Ascending aorta (tissue), 2 donors: ENCODE data around the gene KRT75. TPM values are rescaled to one million over a fixed set of nuclear protein-coding genes. Genes with fewer than 3 reads are reported as not detected.
"Not testable (repeated sequence)": the region's sequence is repeated elsewhere in the genome, so short reads cannot be mapped to it uniquely, and the experiment has no call there.

Experiments
- DNase-seq, 2 donors: peaks; one replicate each; pipeline ENCODE4 v3.0.0-alpha.2; 2019; ENCODE audit warnings: low spot score in 2 of 2
- H3K27ac ChIP-seq, 2 donors: fragments of 200-600 bp; sonication (generic); one replicate each; pipeline ENCODE4 v1.5.1; 2016 to 2017; ENCODE audit warnings: mild to moderate bottlenecking in 1 of 2
- H3K27me3 ChIP-seq: fragments of 200-600 bp; sonication (generic); one replicate; pipeline ENCODE4 v1.5.1; 2017
- H3K36me3 ChIP-seq, 2 donors: fragments of 200-600 bp; sonication (generic); one replicate each; pipeline ENCODE4 v1.5.1; 2016
- H3K4me1 ChIP-seq, 2 donors: fragments of 200-600 bp; sonication (generic); one replicate each; pipeline ENCODE4 v1.5.1; 2016 to 2017; ENCODE audit warnings: mild to moderate bottlenecking in 1 of 2
- H3K4me3 ChIP-seq, 2 donors: fragments of 200-600 bp; sonication (generic); one replicate each; pipeline ENCODE4 v1.5.1; 2016 to 2017; ENCODE audit warnings: mild to moderate bottlenecking in 1 of 2
- H3K9me3 ChIP-seq, 2 donors: fragments of 200-600 bp; sonication (generic); one replicate each; pipeline ENCODE4 v1.5.1; 2016
- CTCF ChIP-seq, 3 experiments: fragments of 200-600 bp in 2 of 3; fragments of 450-650 bp in 1 of 3; sonication (generic) in 2 of 3; IDR thresholded peaks; one replicate each; pipeline ENCODE4 v1.5.1; 2016 to 2019; ENCODE audit warnings: antibody characterized with exemption in 3 of 3, mild to moderate bottlenecking in 1 of 3, moderate library complexity in 1 of 3
- intact Hi-C: fragments of 100-400 bp; cut with DNase I; formaldehyde crosslinking; loops from one replicate; pipeline ENCODE4 v1.15.1; 2023
- total RNA-seq: library from RNA; depleted of rRNA; stranded (reverse); fragments of >200 nt; gene quantifications from one replicate; pipeline ENCODE4 v1.1.0, GENCODE V29; 2016

The KRT75 gene
- total RNA-seq, 1 donor from 2014 or later: not detected

DNA sequence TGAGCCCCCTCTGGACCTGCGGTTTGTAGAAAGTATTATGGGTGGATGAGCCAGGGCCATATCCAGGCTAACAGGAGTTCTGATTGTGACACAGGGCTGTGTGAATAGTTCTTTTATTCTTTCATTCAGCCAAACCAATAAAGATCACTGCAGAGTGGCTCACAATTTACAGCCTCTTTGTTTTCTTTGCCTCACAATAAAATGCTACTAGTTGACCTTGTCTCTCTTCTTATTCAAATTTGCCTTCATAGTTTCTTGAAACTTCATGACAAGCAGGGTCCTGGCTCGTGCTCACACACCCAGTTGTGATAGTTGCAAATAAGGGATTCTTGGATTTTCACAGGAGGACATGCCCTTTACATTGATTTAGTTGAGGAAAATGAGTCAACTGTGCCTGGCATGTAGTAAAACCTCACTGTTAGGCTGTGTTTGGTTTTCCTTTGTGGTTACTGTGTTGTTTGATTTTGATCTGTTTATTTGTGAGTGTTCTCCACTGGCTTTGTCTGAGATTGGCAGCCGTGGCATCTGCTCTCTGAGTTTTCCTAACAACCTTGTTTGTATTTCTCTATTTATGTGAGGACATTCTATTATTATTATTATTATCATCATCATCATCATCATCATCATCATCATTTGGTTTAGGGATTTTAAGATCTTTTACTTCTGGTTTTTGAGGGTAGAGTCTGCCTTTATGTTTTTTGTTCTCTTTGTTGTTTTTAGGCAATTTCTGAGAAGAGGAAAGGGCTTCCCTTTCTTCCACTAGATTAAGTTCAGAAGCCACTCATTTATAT is 20.4 kb upstream of the KRT75 start:
- no peaks in the 10 kb centered on the region for H3K9me3 ChIP-seq
- H3K27ac ChIP-seq: no peak overlapping the region
- no peaks in the 10 kb centered on the region for H3K27me3 ChIP-seq
- intact Hi-C loops: no loop called here
- H3K4me1 ChIP-seq: no peaks in the 10 kb centered on the region
- H3K36me3 ChIP-seq: no peaks in the 10 kb centered on the region
- no peak for DNase-seq
- H3K4me3 ChIP-seq: no peak overlapping the region
- no peak for TF ChIP-seq CTCF (IDR thresholded peaks at IDR 0.05)

DNA sequence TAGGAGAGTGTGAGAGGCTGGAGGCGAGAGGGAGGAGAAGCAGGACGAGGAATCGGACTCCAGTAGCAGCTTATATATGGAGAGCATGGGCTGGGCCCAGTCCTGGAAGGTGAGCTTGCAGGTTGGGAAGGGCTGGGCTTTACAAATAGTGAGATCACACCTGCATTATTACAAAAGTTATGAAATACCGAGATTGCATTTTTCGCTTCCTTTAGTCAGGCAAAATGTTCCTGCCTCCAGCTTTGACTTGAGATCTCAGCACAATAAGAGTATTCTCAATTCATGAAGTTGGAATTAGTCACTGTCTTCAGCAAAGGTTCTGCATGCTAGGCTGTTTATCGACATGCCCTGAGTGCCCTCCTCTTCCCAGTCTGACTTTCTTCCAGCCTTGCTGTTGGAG is 17.9 kb upstream of the KRT75 start, which contains the start of gene KRT6B:
TSS of gene KRT6B (minus strand) at position 46 of the 400 bp plus-strand sequence. CDS start 68 bp downstream, outside the sequence.
- intact Hi-C loops: no loop called here
- no peaks in the 10 kb centered on the region for H3K4me1 ChIP-seq
- H3K36me3 ChIP-seq: no peaks in the 10 kb centered on the region
- no peak within 1 kb of the TSS for H3K4me3 ChIP-seq
- H3K9me3 ChIP-seq: no peaks in the 10 kb centered on the region
- no peak for TF ChIP-seq CTCF (IDR thresholded peaks at IDR 0.05)
- no peak for DNase-seq
- no peak within 1 kb of the TSS for H3K27ac ChIP-seq
- no peaks in the 10 kb centered on the region for H3K27me3 ChIP-seq

GRCh38 chr12:52448228-52448627 is 14.1 kb upstream of the KRT75 start:
- Histone ChIP-seq H3K27ac (no peak overlapping the region), H3K4me1 (no peaks in the 10 kb centered on the region), H3K27me3 (no peaks in the 10 kb centered on the region), H3K9me3 (no peaks in the 10 kb centered on the region), H3K36me3 (no peaks in the 10 kb centered on the region), H3K4me3 (no peak overlapping the region)
- no peak for DNase-seq
- intact Hi-C loops: no loop called here
- no peak for TF ChIP-seq CTCF (IDR thresholded peaks at IDR 0.05)

DNA sequence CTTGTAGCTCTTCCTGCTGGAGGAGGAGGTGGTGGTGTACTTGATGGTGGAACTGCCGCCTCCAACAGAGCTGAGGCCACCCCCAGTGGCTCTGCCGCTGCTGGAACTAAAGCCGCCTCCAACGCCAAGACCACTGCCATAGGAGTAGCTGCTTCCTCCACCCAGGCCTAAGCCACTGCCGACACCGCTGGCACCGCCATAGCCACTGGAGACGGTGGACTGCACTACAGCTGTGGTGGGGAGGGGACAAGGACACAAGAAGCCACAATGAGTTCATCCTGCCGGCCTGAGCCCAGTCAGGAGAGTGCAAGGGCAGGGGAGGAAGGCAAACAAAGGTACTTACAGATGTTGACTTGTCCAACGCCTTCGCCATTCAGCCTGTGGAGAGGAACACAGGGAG is 13.0 kb upstream of the KRT75 start:
- H3K27me3 ChIP-seq, H3K27ac ChIP-seq, H3K4me1 ChIP-seq, H3K9me3 ChIP-seq, intact Hi-C loops, DNase-seq, H3K36me3 ChIP-seq, H3K4me3 ChIP-seq: not testable (repeated sequence)

- no peak overlapping the region for H3K4me3 ChIP-seq
- no peaks in the 10 kb centered on the region for H3K27me3 ChIP-seq
- H3K36me3 ChIP-seq: no peaks in the 10 kb centered on the region
- no peak for DNase-seq
- intact Hi-C loops: no loop called here
- H3K9me3 ChIP-seq: no peaks in the 10 kb centered on the region
- H3K27ac ChIP-seq: no peak overlapping the region
- no peak for TF ChIP-seq CTCF (IDR thresholded peaks at IDR 0.05)
- no peaks in the 10 kb centered on the region for H3K4me1 ChIP-seq
Observed at GRCh38 chr12:52446367-52447045, 12.3 kb upstream of the KRT75 start.

- H3K27me3 ChIP-seq: no peaks in the 10 kb centered on the region
- H3K9me3 ChIP-seq: no peaks in the 10 kb centered on the region
- no peak overlapping the region for H3K27ac ChIP-seq
- TF ChIP-seq CTCF (IDR thresholded peaks at IDR 0.05): no peak
- intact Hi-C loops: no loop called here
- no peaks in the 10 kb centered on the region for H3K36me3 ChIP-seq
- DNase-seq: no peak
- H3K4me1 ChIP-seq: no peaks in the 10 kb centered on the region
- H3K4me3 ChIP-seq: no peak overlapping the region
Observed at GRCh38 chr12:52445876-52446275, 11.7 kb upstream of the KRT75 start.
